ENCODE results near the gene ITGAD.

ITGAD gene

DNA sequence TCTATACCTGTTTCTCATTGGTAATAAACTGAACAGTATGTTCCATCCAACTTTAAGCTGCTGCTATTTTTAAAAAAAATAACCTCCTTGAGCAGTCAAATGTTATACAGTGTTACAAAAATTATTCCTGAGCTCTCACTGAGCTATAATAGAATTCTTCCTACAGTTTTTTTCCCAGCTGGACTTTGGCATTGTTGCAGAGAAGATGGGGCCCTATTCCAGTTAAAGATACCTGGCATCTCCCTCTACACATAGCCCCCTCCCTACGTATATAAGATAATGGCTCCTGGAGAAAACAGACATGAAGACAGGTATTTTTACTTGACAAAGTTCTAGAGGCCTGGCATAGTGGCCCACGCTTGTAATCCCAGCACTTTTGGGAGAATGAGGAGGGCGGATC, 36.7 kb downstream of the ITGAD start:
- no peaks in the 10 kb centered on the region for H4K20me1 ChIP-seq (ENCODE audit: insufficient read depth, low read length, poor library complexity, severe bottlenecking)
- H3K4me2 ChIP-seq (ENCODE audit: low read depth, low read length, poor library complexity, severe bottlenecking): no peak overlapping the region
- H3K9ac ChIP-seq (ENCODE audit: low read depth, low read length, poor library complexity, severe bottlenecking): no peak overlapping the region
- H3K9me3 ChIP-seq (ENCODE audit: insufficient read depth, low read depth, low read length): no peaks in the 10 kb centered on the region
- no peak overlapping the region for H2AFZ ChIP-seq (ENCODE audit: low read length)
- no peaks in the 10 kb centered on the region for H3K79me2 ChIP-seq (ENCODE audit: insufficient read depth, low read length)
- no peaks in the 10 kb centered on the region for H3K27me3 ChIP-seq (ENCODE audit: insufficient read depth, low read length, poor library complexity, severe bottlenecking)
- H3K9me2 ChIP-seq (replicated peaks; ENCODE audit: low read depth, low read length): no peaks in the 10 kb centered on the region
- H3F3A ChIP-seq (ENCODE audit: low read depth): no peaks in the 10 kb centered on the region
- no peaks in the 10 kb centered on the region for H3K36me3 ChIP-seq (ENCODE audit: insufficient read depth, low read length)
- no peak overlapping the region for H3K4me3 ChIP-seq (ENCODE audit: low read length, poor library complexity, severe bottlenecking)
- TF ChIP-seq CTCF (conservative IDR thresholded peaks at IDR 0.05; ENCODE audit: low read length): no peak
- TF ChIP-seq EZH2phosphoT487 (IDR thresholded peaks at IDR 0.05; ENCODE audit: borderline replicate concordance): no peak
- H3K4me1 ChIP-seq (ENCODE audit: insufficient read depth, low read length, poor library complexity, severe bottlenecking): peaks cover 12% of the 10 kb centered on the region

GRCh38 chr16:31430380-31431052, 37.4 kb downstream of the ITGAD start:
- H4K20me1 ChIP-seq (ENCODE audit: insufficient read depth, low read length, poor library complexity, severe bottlenecking): no peaks in the 10 kb centered on the region
- H3K9me2 ChIP-seq (replicated peaks; ENCODE audit: low read depth, low read length): no peaks in the 10 kb centered on the region
- H3K79me2 ChIP-seq (ENCODE audit: insufficient read depth, low read length): no peaks in the 10 kb centered on the region
- no peak overlapping the region for H3K4me3 ChIP-seq (ENCODE audit: low read length, poor library complexity, severe bottlenecking)
- H3K27me3 ChIP-seq (ENCODE audit: insufficient read depth, low read length, poor library complexity, severe bottlenecking): no peaks in the 10 kb centered on the region
- H3K9ac ChIP-seq (ENCODE audit: low read depth, low read length, poor library complexity, severe bottlenecking): no peak overlapping the region
- H2AFZ ChIP-seq (ENCODE audit: low read length): no peak overlapping the region
- H3K4me2 ChIP-seq (ENCODE audit: low read depth, low read length, poor library complexity, severe bottlenecking): no peak overlapping the region
- TF ChIP-seq EZH2phosphoT487 (IDR thresholded peaks at IDR 0.05; ENCODE audit: borderline replicate concordance): no peak
- TF ChIP-seq CTCF (conservative IDR thresholded peaks at IDR 0.05; ENCODE audit: low read length): no peak
- no peaks in the 10 kb centered on the region for H3K36me3 ChIP-seq (ENCODE audit: insufficient read depth, low read length)
- no peaks in the 10 kb centered on the region for H3K9me3 ChIP-seq (ENCODE audit: insufficient read depth, low read depth, low read length)
- no peaks in the 10 kb centered on the region for H3F3A ChIP-seq (ENCODE audit: low read depth)
- peaks cover 12% of the 10 kb centered on the region for H3K4me1 ChIP-seq (ENCODE audit: insufficient read depth, low read length, poor library complexity, severe bottlenecking)

DNA sequence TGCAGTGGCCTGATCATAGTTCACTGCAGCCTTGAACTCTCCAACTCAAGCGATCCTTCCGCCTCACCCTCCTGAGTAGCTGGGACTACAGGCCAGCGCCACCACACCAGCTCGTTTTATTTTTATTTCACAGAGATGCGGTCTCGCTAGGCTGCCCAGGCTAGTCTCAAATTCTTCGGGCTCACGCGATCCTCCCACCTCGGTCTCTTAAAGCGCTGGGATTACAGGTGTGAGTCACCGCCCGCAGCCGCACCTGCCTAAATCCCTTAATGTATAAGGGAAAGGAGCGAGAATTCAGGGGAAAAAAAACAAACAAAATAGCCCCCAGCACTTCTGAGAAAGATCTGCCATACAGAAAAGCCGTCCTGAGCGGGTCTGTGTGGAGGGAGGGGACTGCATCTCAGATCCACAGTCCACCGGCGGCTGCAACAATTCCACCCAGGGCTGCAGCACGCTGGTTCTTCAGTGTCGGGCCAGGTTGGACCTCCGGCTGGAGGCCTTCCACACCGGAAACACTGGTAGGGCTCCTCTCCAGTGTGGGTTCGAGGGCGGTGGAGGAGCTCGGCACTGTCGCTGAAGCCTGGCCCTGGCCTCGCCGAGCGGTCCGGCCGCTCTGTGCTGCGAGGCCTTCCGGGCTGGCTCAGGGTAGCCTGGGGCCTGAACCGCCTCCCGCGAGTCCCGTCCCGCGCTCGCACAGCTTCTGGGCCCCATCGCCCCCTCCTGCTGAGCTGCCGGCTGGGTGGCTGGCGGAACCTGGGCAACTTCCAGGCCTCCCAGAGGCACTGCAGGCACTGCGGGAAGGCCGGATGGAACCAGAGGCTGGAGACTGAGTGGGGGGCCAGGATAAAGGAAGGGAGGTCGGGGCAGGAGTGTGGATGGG, 42.4 kb downstream of the ITGAD start:
- no peaks in the 10 kb centered on the region for H3K36me3 ChIP-seq (ENCODE audit: insufficient read depth, low read length)
- no peak overlapping the region for H2AFZ ChIP-seq (ENCODE audit: low read length)
- H3K9me3 ChIP-seq (ENCODE audit: insufficient read depth, low read depth, low read length): no peaks in the 10 kb centered on the region
- H3K79me2 ChIP-seq (ENCODE audit: insufficient read depth, low read length): no peaks in the 10 kb centered on the region
- TF ChIP-seq CTCF (conservative IDR thresholded peaks at IDR 0.05; ENCODE audit: low read length) (no peak), EZH2phosphoT487 (IDR thresholded peaks at IDR 0.05; ENCODE audit: borderline replicate concordance) (no peak)
- H3K4me2 ChIP-seq (ENCODE audit: low read depth, low read length, poor library complexity, severe bottlenecking): no peak overlapping the region
- peaks cover 19% of the 10 kb centered on the region for H3K4me1 ChIP-seq (ENCODE audit: insufficient read depth, low read length, poor library complexity, severe bottlenecking)
- H3K9me2 ChIP-seq (replicated peaks; ENCODE audit: low read depth, low read length): no peaks in the 10 kb centered on the region
- H3K9ac ChIP-seq (ENCODE audit: low read depth, low read length, poor library complexity, severe bottlenecking): no peak overlapping the region
- no peaks in the 10 kb centered on the region for H3F3A ChIP-seq (ENCODE audit: low read depth)
- H3K4me3 ChIP-seq (ENCODE audit: low read length, poor library complexity, severe bottlenecking): no peak overlapping the region
- no peaks in the 10 kb centered on the region for H3K27me3 ChIP-seq (ENCODE audit: insufficient read depth, low read length, poor library complexity, severe bottlenecking)
- H4K20me1 ChIP-seq (ENCODE audit: insufficient read depth, low read length, poor library complexity, severe bottlenecking): no peaks in the 10 kb centered on the region

Data from Loucy (cell line).